Measurements from ENCODE around the gene CTU1.

Gene CTU1

GRCh38 chr19:51075998-51076397 lies 32.2 kb downstream of the CTU1 start:
- H3K4me3 ChIP-seq (ENCODE audit: low read depth, low read length), result no peak overlapping the region
- TF ChIP-seq CTCF (IDR thresholded peaks at IDR 0.05; ENCODE audit: borderline replicate concordance, insufficient read depth, low read depth, low read length), result no peak

GRCh38 chr19:51071095-51071405 lies 37.2 kb downstream of the CTU1 start:
- H3K4me3 ChIP-seq (ENCODE audit: low read depth, low read length), result no peak overlapping the region
- TF ChIP-seq CTCF (IDR thresholded peaks at IDR 0.05; ENCODE audit: borderline replicate concordance, insufficient read depth, low read depth, low read length), result no peak

- TF ChIP-seq CTCF (IDR thresholded peaks at IDR 0.05; ENCODE audit: borderline replicate concordance, insufficient read depth, low read depth, low read length), result no peak
Observed at GRCh38 chr19:51070334-51071094, 37.7 kb downstream of the CTU1 start.

GRCh38 chr19:51066393-51067186 lies 41.6 kb downstream of the CTU1 start:
- no peak overlapping the region for H3K4me3 ChIP-seq (ENCODE audit: low read depth, low read length)
- no peak for TF ChIP-seq CTCF (IDR thresholded peaks at IDR 0.05; ENCODE audit: borderline replicate concordance, insufficient read depth, low read depth, low read length)

More at GRCh38 chr19:51070334-51071094, 37.7 kb downstream of the CTU1 start:
- H3K4me3 ChIP-seq (ENCODE audit: low read depth, low read length), result no peak overlapping the region

GRCh38 chr19:51065221-51065960 lies 42.8 kb downstream of the CTU1 start:
- no peak for TF ChIP-seq CTCF (IDR thresholded peaks at IDR 0.05; ENCODE audit: borderline replicate concordance, insufficient read depth, low read depth, low read length)
- no peak overlapping the region for H3K4me3 ChIP-seq (ENCODE audit: low read depth, low read length)

GRCh38 chr19:51064534-51065220 lies 43.5 kb downstream of the CTU1 start, which contains the start of gene KLK13:
TSS of gene KLK13 (minus strand) at chr19:51065092. CDS start at chr19:51065067, 25 bp downstream.
- H3K4me3 ChIP-seq (ENCODE audit: low read depth, low read length), result no peak within 1 kb of the TSS
- TF ChIP-seq CTCF (IDR thresholded peaks at IDR 0.05; ENCODE audit: borderline replicate concordance, insufficient read depth, low read depth, low read length), result no peak
